ENCODE results near the gene P4HTM.

P4HTM gene, protein sequence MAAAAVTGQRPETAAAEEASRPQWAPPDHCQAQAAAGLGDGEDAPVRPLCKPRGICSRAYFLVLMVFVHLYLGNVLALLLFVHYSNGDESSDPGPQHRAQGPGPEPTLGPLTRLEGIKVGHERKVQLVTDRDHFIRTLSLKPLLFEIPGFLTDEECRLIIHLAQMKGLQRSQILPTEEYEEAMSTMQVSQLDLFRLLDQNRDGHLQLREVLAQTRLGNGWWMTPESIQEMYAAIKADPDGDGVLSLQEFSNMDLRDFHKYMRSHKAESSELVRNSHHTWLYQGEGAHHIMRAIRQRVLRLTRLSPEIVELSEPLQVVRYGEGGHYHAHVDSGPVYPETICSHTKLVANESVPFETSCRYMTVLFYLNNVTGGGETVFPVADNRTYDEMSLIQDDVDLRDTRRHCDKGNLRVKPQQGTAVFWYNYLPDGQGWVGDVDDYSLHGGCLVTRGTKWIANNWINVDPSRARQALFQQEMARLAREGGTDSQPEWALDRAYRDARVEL

DNA sequence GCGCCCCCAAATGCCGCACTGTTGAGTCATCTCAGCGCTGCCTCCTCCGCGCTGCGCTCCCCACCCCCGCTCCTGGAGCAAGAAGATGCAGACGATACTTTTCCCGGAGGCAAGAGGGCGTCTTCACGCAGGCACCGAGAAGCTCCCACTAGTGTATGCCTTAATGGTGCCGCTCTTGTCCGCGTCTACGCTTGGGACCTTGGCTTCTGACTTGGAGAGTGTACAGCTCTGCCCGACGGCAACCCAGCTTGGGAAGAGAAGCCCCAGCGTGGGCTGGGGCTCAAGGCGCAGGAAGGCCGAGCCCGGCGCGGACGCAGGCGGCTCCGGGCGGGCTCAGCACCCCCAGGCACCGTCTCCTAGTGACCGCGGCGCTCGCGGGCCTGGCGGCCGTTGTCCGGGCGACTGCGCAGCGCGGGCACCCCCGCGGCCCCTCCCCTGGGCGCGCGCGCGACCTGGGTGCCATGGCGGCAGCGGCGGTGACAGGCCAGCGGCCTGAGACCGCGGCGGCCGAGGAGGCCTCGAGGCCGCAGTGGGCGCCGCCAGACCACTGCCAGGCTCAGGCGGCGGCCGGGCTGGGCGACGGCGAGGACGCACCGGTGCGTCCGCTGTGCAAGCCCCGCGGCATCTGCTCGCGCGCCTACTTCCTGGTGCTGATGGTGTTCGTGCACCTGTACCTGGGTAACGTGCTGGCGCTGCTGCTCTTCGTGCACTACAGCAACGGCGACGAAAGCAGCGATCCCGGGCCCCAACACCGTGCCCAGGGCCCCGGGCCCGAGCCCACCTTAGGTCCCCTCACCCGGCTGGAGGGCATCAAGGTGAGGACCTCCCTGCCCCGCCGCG, at the start of gene P4HTM:
P4HTM (plus strand) TSS at position 446 of the 840 bp plus-strand sequence; CDS start at position 462, 16 bp downstream.
- DNase-seq, result peak; percentile 91

DNA sequence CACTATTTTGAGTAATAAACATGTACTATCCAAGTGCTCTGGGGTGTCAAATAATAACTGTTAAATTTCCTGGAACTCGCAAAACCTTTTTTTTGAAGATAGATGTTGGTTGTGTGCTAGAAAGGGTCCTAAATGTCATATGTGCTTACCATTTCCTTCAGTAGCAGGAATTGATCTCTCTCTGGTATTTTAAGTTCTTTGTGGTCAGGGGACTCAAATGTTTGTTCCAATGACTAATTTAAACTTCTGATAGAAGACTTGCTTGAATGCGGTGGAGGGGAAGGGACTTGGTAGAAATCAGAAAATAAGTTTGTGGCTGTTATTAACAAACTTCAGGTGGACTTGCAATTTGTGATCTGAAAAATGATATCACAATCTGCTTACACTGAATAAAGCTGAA, 44.6 kb upstream of the P4HTM start:
- DNase-seq, result no peak

DNA sequence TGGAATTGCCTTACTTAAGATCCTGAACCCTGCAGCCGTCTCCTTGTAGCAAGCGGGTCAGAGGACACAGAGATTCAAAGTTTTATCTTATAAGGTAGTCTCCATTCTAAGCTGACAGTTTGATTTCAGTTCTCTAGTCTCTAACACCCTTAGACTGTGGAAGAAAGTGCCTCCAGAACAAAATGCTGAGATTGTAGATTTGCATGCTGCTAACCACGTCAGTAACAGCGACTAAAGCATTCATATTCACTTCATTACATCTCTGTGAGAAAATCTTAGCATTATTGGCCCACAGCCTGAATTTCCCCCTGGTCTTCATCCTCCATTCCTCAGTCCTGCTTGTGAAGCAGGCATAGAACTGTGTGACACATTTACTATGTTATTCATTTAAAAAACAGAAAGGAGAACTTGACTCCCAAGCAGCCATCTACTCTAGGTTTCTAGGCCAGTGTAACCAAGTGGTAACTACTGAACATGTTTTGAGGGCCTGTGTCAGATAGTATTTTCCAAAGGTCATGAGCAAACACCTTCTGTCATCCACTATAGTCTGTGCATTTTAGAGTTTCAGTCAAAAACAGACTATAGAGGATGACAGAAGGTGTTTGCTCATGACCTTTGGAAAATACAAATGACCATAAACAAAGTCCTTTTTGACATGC, 44.0 kb upstream of the P4HTM start:
- DNase-seq, result no peak

DNA sequence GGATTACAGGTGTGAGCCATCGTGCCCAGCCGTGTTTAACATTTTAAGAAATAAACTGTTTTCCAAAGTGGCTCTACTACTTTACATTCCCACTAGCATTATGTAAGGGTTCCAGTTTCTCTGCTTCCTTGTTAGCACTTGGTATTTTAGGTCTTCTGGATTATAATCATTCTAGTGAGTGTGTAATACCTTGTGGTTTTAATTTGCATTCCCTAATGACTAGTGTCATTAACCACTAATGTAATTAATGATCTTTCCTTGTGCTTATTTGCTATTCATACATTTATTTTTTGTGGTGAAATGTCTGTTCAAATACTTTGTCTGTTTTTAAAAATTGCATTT, 40.7 kb upstream of the P4HTM start:
- no peak for DNase-seq

DNA sequence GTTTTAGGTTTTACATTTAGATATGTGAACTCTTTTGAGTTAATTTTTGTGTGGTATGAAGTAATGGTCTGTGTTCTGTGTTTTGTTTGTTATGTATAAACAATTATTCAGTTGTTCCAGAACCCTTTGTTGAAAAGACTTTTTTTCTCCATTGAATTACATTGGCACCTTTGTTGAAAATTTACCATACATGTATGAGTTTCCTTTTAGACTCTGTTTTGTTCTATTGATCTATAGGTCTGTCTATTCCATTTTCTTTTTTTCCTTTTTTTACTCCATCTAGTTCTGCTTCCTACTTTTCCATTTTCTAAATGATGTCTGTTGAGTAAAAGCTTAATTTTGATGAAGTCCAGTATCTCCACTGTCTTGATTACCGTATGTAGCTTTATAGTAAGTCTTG, 40.0 kb upstream of the P4HTM start:
- DNase-seq, result no peak

DNA sequence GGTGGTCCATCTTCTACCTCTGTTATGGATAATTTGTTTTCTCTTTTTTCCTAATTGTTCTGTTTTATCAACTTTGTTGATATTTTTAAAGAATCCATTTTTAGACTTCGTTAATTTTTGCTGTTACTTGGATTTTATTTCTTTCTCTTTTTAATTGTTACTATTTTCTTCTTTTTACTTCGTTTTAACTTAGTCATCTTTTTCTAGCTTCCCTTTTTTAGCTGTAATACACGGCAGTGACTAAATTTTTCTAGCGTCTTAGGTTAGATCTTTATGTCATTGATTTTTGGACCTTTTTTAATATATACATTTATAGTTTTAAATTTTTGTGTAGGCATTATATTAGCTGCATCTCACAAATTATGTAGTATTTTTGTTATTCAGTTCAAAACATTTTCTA, 38.3 kb upstream of the P4HTM start:
- DNase-seq, result no peak

DNA sequence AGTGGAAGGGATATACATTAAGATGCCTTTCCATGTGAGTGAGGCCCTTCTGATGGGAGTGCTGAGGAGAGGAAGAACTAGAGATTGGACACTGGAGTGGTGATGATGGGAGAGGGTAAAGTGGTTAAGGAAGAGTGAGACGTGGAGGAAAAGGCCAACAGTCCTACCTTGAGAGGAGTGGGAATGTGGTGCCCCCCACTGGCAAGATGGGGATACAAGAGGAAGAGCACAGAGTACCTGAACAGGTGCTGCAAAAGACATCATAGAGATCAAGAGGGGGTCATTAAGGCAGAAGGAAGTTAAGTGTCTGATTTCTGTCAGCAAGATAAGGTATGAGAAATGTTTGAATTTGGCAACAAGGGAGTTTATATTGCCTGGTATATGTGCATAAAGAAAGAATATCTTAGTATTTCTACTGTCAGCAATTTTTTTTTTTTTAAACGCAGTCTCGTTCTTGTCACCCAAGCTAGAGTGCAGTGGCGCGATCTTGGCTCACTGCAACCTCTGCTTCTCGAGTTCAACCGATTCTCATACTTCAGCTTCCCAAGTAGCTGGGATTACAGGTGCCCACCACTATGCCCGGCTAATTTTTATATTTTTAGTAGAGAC, 37.4 kb upstream of the P4HTM start:
- DNase-seq, result peak; percentile 64

DNA sequence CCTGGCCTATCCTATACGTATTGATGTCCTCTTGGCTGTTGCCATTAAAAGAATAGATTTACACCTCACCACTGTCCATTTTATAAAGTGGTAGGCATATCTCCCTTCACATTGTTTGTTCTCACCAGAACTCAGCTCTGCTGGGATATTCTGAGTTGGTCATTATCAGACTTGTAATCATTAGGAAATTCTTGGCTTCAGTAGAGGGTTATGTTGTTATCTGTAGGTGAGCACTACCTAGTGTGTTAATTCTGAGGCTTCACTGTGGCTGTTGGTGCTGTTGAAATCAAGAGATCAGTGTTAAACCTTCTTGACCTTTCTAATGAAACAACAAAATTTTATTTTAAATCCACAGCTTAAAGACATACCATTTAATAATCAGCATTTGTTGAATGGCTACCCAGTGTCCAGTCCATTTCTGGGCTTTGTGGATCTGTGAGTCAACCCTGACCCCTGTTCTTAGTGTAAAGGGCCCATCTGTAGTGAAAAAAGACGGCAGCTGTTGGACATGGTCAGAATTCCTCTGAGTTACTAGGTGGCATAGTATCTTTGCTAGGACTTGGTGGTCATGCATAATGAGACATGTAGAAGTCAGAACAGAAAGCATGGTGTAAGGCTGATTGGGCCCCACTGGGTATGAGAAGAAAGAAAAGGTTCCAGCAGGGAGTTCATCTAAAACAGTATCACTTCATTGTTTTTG, 32.9 kb upstream of the P4HTM start:
- DNase-seq, result peak; percentile 15

DNA sequence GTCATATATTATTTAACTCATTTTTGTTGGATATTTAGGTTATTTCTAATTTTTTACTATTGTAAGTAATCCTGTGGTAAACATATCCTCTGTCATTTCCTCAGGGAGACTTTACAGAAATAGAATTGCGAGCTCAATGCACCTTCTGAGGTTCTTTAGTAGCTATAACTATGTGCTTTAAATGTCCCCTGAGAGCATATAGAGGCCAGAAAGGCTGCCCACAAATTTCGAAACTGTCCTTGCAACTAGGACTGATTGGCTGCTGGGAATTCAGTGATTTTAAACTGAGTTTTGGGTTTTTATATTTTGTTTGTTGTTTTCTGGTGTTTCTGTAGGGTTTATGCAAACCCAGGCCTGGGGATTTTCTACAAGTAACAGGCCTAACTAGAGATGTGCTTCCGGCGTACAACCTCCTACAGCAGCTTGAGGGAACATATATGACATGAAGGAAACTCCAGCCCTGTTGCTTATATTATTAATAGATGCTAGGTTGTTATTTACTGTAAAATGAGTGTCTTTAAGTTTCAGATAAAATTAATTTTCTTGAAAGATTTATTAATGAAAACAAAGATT, 29.1 kb upstream of the P4HTM start:
- DNase-seq, result no peak

DNA sequence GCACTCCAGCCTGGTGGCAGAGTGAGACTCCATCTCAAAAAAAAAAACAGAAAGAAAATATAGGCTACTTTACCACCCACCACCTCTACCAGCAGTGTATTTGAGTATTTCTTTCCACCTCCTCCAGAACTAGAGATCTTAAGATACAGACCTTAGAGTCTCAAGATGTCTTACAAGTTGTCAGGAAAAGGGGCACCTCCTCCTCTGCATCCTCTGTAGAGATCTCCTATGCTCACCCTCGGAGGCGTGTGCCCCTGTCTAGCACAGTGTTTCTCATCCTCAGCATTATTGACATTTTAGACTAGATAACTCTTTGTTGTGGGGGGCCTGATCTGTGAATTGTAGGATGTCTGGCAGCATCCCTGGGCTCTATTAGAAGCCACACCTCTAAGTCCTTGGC, 27.7 kb upstream of the P4HTM start:
- no peak for DNase-seq

DNA sequence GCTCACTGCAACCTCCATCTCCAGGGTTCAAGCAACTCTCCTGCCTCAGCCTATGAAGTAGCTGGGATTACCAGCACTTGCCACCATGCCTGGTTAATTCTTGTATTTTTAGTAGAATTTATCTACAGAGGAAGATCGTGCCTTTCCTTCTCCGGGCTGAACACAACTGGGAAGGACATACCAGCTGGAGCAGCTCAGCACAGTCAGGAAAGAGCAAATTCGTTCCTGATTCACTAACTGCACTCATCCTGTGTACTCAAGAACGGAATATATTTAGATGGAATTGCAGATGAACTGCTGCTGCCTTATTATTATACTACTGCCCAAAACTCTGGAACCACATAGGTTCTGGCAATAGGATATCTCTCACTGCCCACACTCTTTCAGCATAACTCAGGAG, 27.1 kb upstream of the P4HTM start:
- no peak for DNase-seq

DNA sequence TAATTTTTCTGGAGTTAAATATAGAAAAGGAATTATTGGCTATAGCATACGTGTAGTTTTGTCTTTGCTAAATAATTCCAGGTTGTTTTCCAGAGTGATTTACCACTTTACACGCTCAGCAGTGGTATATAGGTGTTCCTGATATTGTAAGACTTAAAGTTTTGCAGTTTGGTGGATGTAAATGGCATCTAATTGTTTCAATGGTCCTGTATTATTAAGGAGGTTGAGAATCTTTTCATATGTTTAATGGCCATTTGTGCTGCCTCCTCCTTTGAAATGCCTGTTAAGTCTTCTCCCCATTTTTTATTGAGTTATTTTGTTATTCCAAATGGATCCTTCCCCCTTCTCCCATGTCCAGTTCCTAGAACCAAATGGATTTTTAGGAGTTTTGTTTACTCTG, 26.4 kb upstream of the P4HTM start:
- DNase-seq, result no peak

DNA sequence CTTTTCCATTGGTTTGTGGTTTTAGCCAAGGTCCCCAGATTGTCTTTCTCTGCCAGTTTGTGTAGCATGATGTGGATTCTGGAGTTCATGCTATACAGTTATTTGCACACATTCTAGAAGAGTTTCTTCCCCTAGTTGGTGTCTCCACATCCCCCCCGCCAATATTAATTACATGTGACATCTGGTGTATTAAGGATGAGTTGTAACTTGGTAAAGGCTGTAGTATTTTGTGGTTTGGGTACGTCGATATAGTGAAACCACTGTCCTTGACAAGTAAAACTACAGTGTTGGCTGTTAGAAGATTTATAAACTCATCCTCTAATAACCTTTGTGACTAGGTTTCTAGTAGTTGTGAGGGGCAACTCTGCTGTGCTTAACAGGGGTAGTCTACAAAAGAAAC, 23.7 kb upstream of the P4HTM start:
- DNase-seq, result no peak

DNA sequence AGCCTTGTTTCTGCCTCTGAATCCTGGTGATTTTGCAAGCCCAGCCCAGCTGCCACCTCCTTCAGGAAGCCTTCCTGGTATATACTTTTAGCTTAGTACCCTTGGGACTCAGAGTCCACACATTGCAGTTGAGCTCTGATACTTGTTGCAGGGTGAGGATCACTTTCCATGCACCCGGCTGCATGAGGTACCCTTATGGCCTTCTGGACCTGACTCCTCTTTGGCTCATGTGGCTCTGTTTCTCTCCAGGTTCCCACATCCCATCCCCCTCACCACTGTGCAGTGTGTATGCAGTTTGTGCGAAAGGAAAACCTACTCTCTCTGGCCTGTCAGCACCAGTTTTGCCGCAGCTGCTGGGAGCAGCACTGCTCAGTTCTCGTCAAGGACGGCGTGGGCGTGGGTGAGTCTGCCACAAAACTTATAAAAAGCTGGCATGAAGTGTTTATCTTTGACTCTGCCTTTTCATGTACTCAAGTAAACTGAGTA, 23.1 kb upstream of the P4HTM start:
- no peak for DNase-seq

DNA sequence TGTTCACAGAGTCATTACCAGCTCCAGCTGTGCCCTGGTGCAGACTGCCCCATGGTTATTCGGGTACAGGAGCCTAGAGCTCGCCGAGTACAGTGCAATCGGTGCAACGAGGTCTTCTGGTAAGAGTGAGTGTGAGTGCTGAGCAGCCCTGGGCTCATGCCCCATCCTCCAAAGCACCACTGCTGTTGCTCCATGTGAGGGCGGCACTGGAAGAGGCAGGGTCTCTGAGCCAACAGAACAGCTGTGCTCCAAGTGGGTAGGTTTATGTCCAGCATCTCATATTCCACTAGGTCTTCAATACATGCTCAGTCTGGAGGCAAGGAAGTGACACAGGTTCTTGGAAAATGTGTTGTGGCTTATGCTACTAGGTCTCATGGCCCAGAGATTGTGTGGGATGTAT, 19.5 kb upstream of the P4HTM start:
- DNase-seq, result no peak

DNA sequence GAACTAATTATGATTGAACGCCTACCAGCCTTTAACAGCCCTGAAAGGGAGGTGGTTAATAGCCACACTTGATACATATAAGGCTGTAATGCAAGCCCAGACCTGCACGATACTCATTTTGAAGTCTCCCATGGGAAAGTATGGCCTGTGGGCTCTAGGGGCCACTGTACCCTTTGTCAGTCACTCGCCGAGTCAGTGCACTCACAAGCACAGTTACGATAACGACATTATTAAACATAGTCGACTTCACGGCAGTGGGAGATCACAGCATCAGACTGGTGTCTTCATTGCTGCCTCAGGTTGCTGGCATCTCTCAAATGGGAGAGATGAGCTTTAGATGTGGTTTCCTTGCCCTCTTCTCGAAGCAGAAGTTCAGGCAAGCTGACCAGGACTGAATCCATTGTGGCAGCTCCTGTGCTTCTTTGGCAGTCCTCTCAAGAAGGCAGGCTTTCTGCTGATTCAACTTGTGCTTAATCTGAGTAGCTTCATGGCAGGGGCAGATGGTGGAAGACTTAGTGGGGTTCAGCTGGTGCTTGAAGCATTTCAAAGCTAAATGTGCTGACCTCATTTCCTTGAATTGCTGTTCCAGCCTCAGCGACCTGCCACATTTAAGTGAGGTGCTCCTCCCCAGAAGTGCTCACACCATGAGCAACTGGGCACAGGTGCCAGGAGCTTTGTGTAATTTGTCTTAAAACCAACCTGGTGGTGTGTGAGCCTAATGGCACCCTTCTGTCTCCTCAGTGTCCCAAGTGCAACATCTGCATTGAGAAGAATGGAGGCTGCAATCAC, 15.8 kb upstream of the P4HTM start:
- DNase-seq, result no peak

DNA sequence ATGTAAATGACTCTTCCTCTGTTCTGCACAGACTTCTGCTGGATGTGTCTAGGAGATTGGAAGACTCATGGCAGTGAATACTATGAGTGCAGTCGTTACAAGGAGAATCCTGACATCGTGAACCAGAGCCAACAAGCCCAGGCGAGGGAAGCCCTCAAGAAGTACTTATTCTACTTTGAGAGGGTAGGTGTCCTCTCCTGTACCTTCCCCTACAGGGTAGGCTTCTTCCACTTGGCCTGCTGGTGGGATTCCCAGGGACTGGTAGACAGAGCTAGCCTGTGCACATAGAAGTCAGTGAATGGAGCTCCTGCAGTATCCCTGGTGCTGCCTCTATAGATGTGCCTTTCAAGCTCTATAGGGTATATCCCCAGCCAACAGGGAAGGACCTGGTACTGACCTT, 10.6 kb upstream of the P4HTM start:
- no peak for DNase-seq

DNA sequence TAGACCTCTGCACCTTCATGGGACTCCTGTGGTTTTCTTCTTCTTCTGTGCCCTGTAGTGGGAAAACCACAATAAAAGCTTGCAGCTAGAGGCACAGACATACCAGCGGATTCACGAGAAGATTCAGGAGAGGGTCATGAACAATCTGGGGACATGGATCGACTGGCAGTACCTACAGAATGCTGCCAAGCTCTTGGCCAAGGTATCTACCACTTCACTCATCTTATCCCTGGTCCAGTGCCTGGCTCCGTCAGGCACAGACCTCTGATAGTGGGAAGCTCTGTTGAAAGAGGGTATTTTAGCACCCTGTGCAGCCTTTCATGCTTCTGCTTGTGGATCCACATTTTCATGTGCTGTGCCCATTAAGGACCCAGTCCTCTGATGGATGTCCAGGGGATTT, 9.7 kb upstream of the P4HTM start:
- DNase-seq, result no peak

DNA sequence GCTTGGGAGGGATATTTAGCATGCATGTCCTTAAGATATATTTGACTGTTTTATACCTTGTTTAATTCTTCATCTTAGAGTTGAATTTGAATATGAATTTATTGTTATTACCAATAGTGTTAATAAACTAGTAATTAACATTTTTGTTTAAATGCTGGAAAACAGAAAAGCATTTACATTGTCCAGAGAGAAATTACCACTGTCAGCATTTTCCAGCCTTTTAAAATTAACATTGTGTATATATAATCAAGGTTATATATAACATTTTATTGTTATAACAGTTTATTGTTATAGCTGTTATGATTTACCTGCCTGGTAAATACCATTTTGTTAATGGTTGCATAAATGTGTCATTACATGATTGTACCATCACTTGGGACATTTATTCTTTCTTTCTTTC, 8.0 kb upstream of the P4HTM start:
- DNase-seq, result no peak

DNA sequence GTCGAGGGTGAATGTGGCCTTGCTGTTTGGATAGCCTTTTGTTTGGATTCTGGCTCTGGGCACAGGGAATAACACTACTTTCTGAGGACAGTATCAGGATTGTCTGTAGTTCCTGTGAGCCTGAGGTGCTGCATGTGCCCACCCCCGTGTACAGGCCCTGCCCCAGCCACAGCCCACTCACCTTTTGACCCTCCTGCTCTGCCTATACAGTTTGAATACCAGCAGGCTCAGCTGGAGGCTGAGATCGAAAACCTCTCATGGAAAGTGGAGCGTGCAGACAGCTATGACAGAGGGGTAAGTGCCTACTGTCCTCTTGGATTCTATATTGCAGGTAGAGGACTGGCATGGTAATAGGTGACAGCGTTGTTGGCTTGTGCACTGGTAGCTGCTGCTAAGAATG, 7.4 kb upstream of the P4HTM start:
- no peak for DNase-seq

DNA sequence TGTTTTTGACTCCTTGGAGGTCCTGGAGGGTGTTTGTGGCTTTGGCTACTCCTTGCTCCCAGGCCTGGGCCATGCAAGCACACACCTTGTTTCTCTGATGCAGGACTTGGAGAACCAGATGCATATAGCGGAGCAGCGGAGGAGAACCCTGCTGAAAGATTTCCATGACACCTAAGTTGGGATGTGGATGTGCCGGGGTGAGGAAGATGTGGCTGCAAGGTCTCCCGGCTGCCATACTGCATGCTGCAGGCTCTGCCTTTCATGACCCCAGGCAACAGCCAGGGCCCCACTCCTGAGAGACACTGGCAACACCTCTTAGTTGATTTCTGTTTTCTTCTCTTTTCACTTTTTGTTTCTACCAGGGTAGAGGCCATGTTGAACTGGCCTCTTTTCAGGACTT, 6.9 kb upstream of the P4HTM start:
- DNase-seq, result no peak

All from activated CD8-positive, alpha-beta memory T cell treated with anti-CD3 and anti-CD28 coated beads for 24 hours (primary cell).